HG02763 (cell line): ENCODE data around the gene C2CD3.
A peak's percentile ranks its signal among the peaks of the same experiment; 100 is the strongest.

Experiments used
- ATAC-seq: cut with Tn5 transposase; IDR thresholded peaks from one replicate; pipeline ENCODE4 v1.9.1; 2021; ENCODE audit warnings: mild to moderate bottlenecking, moderate library complexity; ENCODE audit not compliant: unreplicated experiment

The C2CD3 gene

GRCh38 chr11:73983741-73984538, 186.9 kb downstream of the C2CD3 start:
- no peak for ATAC-seq

GRCh38 chr11:73982990-73983740, 187.6 kb downstream of the C2CD3 start:
- peak; percentile 75 for ATAC-seq

- ATAC-seq, result peak; percentile 42
Observed at GRCh38 chr11:73982595-73982989, 188.2 kb downstream of the C2CD3 start, which contains the start of gene UCP2. TSS of gene UCP2 (minus strand) at chr11:73982843. CDS start at chr11:73978378, 4,465 bp downstream.

GRCh38 chr11:73981051-73981805, 189.6 kb downstream of the C2CD3 start:
- no peak for ATAC-seq

- peak; percentile 36 for ATAC-seq
Observed at GRCh38 chr11:73980001-73980961, 190.5 kb downstream of the C2CD3 start.

- ATAC-seq, result no peak
Observed at GRCh38 chr11:73978576-73979086, 192.2 kb downstream of the C2CD3 start.

GRCh38 chr11:73977856-73978519, 192.8 kb downstream of the C2CD3 start:
- ATAC-seq, result no peak

GRCh38 chr11:73976451-73977151, 194.2 kb downstream of the C2CD3 start:
- ATAC-seq, result no peak

- ATAC-seq, result no peak
Observed at GRCh38 chr11:73975479-73975757, 195.4 kb downstream of the C2CD3 start.

GRCh38 chr11:73974604-73975478, 196.0 kb downstream of the C2CD3 start:
- no peak for ATAC-seq

- no peak for ATAC-seq
Observed at GRCh38 chr11:73972620-73973449, 198.0 kb downstream of the C2CD3 start.

GRCh38 chr11:73972187-73972586, 198.6 kb downstream of the C2CD3 start:
- no peak for ATAC-seq

GRCh38 chr11:73971175-73971719, 199.6 kb downstream of the C2CD3 start:
- no peak for ATAC-seq

- ATAC-seq, result no peak
Observed at GRCh38 chr11:73969991-73970800, 200.6 kb downstream of the C2CD3 start.

GRCh38 chr11:73969091-73969490, 201.7 kb downstream of the C2CD3 start:
- no peak for ATAC-seq

GRCh38 chr11:73968356-73968966, 202.3 kb downstream of the C2CD3 start:
- no peak for ATAC-seq
